GM18873 (cell line): Measurements from ENCODE around the gene OXCT1.
"Not testable (repeated sequence)": the region's sequence is repeated elsewhere in the genome, so short reads cannot be mapped to it uniquely, and the experiment has no call there.

ENCODE experiments used
- ATAC-seq: cut with Tn5 transposase; IDR thresholded peaks from one replicate; pipeline ENCODE4 v1.9.1; 2021; ENCODE audit warnings: mild to moderate bottlenecking, moderate library complexity, moderate number of reproducible peaks; ENCODE audit not compliant: unreplicated experiment, low FRiP score

OXCT1 gene

DNA sequence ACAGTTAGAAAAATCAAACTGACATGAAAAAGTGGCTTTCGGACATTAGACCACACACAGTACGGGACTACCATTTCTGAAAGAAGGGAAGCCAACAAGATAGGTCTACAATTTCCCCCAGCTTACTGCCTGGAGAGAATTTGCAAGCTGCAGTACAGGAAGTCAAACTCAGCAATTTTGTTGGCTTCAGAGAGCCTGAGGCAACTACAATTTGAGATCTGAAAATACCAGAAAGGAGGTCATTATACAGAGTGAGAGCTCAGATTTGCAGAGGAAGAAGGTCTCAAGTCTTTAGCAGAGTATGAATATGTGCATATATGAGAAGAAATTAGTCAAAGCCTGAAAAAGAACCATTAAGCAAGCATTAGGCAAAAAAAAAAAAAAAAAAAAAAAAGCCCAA lies 83.0 kb downstream of the OXCT1 start:
- no peak for ATAC-seq

DNA sequence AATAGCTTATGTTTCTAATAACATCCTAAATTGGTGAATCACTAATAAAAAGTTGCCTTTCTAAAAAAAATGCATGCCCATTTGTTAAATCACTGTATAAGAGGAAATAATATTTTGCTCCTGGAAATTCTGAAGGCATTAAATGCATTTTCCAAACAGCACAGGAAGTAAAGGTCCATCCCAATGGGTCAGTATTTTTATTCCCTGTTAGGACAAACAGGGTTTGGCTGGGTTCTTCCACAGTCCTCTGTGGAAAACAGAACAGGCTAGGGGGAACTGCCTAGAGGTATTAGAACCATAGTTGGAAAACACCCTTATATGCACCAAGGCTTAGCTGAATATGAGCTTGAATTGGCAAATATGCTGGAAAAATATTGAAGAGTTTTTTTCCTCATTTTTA lies 85.2 kb downstream of the OXCT1 start:
- ATAC-seq = no peak

DNA sequence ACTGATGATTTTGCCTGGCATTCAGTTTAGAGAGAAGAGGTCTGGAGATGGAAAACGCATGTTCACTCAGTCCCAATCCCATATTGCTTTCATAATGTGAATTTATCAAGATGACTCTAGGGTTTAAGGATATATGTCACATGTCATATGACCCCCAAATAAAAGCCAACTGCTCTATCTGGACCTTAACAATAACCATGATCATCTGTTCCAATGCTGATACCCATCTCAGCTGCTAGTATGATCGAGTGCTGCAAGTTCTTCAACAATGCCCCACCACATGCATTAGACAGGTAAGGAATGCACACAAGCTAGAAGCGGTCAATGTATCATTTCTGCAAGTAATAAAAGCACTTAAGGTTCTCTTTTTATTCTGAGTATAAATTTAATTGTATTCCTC lies 91.8 kb downstream of the OXCT1 start:
- ATAC-seq = no peak

DNA sequence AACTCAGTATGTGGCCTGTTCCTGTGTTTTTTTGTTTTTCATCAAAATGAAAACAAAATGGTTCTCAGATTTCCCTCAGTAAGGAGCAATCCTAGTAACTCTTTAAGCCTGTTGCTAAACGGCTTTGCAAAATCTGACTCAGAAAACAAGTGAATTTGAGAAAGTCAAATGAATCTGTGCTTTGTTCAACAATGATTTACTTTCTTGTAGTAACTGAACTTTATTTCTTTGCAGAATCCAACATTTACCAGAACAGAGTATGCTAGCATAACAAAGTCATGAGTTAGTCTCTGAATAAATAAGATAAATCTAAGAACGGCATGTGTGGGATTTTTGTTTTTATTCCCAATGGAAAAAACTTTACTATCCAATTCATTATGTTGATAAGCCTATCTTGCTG lies 93.8 kb downstream of the OXCT1 start:
- no peak for ATAC-seq

DNA sequence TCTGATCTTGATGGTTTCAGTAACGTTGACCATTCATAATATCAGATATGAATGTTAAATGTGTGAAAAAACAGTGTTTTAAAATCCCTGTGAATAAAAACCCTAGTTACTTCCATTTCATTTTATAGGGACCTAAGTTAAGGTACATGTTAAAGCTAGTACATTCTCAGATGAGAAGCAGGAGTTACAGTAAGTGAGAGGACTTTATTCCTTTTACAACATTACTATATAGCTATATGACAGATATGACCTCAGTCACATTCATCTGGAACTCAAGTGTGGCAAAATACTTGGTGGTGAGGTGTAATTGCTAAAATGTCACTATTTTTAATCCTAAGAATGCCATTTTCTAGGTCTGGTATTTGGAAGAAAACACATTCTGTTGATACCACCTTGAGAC lies 96.4 kb downstream of the OXCT1 start:
- no peak for ATAC-seq

DNA sequence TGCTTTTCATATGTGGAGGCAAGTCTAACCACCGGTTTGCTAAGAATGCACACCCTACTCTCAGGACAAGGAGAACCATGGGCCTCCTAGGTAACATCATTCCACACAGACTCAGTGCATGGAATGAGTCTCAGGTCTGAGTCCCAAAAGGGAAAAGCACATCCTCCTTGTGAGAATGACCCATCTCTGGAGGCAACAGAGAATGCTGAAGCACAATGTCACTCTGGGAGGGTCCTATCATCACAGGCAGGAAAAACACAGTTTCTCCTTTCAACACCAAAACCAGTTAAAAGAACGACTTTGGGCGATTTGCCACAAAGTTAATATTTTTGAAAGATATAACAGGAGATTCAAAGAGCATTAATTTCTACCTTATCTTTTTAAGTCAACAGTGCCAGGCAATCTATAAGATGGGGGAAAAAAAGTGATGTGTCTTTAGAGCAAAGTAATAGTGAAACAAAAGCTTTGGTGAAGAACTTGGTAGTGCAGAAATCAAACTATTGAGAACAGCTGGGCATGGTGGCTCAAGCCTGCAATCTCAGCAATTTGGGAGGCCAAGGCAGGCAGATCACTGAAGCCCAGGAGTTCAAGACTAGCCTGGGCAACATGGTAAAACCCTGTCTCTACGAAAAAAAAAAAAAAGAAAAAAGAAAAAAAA lies 97.3 kb downstream of the OXCT1 start:
- ATAC-seq = no peak

DNA sequence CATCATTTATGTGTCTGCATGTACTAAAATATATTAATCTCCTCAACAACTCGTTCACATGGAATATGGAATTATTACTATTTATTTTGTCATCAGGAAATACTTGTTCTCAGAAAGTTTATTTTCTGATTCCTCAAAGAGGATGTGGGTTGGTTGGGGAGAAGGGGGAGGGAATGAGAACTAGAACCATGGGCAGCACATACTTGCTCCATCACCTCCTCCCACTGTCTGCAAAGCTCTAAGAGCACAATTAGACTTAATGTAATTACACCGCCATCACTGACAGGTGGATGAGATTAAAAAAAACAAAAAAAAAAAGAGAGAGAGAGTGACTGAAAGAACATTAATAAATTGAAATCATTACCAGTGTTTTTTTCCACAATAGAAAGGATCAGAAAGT lies 98.2 kb downstream of the OXCT1 start:
- no peak for ATAC-seq

DNA sequence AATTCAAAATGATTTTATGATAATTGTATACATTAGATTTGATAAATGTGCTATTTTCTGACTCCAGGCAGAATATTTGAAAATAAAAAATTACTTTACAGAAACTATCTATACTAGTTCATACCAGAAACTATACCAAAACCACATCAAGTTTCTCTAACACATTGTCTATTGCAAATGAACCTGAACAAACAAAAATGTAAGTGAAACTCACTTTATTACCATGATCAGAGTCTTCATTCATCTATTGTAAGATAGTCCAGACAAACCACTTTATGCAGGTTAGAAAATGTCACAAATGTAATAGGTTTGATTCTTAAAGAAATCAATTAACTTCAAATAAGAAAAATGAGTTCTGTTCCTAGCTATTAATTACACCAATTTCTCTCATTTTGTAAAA lies 99.4 kb downstream of the OXCT1 start:
- ATAC-seq = peak; percentile 83

DNA sequence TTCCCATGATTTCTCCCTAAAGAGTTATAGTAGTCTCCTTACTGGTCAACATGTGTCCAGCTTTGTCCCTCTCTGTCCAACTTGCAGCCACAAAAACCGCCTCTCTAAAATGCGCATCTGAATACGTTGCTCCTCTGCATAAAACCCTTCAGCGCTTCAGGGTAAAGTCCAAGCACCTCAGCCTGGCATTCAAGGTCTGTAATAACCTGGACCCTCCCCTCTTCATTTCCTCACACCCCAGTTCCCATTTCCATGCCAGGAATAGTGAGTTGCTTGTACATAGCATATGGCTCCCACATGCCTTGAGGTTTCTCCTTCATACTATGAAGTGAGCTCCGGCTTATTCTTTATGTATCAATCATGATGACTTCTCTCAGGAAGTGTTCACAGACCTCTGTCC lies 101.5 kb downstream of the OXCT1 start:
- no peak for ATAC-seq

DNA sequence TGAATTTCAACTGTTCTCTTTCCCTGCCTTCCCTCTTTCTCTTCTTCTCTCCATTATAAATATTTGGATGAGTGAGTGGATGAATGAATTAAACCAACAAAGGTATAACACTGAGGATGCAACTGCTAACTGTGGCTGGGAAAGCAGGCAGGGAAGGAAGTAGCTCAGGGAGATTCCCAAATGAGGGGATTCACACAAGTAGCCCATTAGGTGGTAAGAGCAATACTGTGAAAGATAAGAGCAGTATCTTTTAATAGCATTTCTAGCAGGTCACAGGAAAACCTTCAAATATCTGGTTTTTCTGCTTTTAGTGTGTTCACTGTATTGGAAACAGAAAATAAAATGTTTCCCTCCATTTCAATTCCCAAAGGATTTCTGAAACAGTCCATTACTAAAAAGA lies 105.6 kb downstream of the OXCT1 start:
- no peak for ATAC-seq

DNA sequence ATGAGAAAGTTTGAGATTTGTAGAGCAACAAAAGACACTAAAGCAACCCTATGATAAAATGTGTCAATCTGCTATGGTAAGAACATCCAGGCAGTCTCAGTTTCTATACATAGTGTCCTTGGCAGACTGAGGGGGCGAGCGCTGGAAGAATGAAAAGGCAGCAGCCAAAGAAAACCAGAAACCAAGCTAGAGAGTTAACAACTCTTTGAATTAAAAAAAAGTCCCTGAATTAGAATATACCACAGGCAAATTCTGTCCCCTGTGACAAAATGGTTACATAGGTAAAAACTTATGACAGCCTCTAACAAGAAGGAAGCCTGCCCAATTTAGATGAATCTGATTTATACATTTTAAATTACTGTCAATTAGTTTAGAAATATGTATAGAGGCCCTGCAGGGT lies 106.7 kb downstream of the OXCT1 start:
- no peak for ATAC-seq

DNA sequence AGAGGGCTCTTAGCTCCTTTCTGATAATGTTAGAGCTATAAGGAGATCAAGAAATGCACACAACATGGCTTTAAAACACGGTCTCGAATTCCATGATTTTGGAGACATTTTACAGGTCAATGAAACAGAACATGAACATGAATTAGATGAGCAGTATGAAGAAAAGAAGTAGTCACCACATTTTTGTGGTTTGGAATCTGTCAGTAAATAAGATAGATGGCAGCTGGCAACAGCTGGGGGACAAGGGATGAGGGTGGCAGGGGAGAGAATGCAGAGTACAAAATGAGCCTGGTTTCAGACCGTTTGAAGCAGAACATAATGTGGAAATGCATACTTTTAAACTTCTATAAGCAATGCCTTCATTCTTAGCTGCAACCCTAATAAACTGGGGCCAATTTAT lies 107.1 kb downstream of the OXCT1 start:
- no peak for ATAC-seq

DNA sequence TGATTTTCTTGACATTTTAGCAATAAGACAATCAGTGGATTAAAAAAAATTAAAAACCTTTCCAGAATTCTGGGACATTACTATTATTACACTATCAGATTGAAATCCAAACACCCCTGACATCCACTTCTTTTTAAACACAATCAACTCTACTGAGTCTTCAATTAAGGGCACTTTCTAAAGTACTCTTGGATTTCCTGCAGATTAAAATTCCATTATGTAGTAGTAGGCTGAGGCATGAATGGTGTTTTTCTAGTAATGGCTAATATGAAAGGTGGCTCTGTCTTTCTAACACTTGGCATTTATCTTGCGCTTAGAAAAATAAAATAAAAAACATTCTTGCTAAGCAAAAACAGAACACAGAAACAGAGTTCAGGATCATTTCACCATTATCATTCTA lies 107.8 kb downstream of the OXCT1 start:
- no peak for ATAC-seq

DNA sequence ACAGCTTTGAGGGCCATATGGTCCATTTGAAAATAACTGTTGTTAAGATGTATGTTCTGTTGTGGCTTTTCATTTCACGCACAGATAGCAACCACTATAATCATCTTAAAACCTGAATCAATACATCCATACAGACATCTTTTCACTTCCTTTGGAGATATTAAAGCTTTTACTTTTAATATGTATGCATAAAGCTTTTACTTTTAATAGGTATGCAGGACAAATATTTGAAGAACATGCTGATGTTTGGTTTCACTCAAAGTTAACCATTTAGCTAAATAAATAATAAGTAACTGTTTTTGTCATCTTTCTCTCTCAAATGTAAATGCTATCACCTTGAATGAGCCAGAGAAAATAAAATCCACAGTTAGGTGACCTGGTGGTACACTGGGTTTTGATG lies 108.6 kb downstream of the OXCT1 start:
- no peak for ATAC-seq

DNA sequence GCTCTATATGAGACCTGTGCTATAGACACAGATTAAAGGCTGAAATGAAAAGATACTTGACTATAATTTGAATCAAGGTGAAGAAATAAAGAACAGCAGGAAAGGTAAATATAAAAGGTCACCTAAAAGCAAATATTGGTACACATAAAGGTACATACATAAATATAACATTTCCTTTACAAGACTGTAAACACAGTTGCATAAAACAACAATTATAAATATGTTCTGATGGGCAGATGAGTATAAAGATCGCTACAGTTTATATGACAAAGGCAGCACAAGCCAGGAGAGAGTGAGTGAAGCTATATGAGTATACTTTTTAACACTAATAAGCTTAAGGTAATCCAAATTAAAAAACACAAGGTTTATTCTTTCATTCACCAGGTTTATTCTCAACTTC lies 114.5 kb downstream of the OXCT1 start:
- ATAC-seq = no peak

DNA sequence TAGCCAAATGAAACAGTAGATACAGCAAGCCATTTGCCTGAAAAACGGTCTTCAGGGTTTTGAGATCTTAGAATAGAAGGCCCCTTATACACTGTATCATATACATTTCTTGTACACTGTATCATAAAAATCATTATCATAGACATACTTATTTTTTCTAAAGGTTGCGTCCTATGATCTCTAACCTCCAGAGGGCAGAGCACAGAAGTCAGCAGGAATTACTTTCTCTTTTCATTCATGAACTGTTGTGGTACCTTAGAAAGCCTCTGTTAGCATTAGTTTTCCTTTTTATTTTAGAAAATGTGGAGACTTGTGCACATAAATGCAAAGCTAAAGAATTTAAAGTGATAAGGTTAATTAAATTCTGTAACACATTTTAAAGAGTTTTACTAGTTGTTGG lies 115.4 kb downstream of the OXCT1 start:
- ATAC-seq = no peak

DNA sequence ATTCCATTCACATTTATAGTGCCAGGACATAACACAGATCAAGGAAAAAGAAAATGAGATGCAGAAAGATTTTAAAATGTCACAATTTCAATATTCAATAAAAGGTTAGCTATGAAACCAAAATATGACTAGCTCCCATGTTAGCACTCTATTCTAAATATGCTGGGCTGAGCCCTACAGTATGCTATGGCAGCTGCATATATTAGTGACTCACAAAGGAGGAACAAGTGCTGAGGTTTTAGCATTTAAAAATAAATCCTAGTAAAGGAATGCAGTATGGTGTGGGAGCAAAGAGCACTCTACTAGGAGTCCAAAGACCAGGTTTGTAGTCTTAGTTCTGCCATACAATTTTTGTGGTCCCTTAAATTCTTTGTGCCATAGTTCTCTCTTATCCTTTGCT lies 118.4 kb downstream of the OXCT1 start:
- ATAC-seq = no peak

DNA sequence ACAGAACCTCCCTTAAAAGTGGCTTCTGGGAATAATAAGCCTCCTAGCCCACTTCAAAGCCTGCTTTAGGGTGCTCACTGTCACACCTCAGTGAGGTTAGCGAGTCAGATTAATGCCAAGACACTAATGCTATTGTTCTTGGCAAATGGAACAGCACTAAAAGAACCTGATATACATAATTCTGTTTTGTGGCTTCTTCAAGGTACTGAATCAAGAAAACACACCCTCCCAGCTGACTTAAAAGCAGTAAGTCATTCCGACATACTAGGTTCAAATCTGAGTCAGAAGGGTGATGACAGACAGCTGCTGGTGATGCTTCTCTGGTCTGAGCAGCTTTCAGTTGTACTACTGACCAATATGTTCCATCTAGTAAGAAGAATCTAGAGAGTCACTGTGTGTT lies 121.6 kb downstream of the OXCT1 start:
- peak; percentile 100 for ATAC-seq

DNA sequence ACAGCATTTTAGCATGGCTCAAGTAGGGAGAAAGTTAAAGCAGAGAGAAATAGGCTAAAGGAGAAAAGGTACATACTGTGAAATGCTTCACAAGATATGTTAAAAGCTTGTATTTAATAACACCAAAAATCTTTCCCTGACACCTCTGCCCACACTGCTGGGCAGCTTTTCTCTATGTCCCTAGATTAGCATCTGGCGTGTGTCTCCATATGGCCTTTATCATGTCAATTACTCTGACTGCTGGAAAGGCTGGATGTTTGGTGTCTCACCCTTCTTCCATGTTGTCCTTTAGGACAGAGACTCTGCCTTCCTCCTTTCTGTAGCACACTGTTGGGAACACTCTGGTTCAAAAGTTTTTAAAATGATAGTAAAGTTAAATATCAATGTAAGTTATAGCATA lies 122.5 kb downstream of the OXCT1 start:
- no peak for ATAC-seq

DNA sequence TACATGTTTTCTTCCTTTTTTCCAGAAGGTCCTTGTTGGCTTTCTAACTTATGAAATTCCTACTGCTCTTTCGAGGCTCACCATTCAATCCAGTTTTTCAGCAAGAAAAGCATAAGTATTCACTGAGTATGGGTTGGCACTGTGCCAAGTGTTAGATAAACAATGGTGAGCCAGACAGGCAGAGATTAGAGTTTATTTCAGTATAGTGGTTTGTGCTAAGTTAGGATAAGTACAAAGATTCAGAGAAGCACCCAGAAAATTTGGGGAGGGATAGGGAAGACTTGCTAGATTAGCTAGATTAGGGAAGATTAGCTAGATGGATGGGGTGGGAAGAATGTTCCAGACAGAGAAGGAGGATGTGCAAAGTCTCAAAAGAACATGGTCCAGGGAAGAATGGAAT lies 122.9 kb downstream of the OXCT1 start:
- no peak for ATAC-seq

DNA sequence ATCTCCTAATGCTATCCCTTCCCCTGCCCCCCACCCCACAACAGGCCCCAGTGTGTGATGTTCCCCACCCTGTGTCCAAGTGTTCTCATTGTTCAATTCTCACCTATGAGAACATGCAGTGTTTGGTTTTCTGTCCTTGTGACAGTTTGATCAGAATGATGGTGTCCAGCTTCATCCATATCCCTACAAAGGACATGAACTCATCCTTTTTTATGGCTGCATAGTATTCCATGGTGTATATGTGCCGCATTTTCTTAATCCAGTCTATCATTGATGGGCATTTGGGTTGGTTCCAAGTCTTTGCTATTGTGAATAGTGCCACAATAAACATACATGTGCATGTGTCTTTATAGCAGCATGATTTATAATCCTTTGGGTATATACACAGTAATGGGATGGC lies 127.6 kb downstream of the OXCT1 start:
- ATAC-seq = not testable (repeated sequence)

DNA sequence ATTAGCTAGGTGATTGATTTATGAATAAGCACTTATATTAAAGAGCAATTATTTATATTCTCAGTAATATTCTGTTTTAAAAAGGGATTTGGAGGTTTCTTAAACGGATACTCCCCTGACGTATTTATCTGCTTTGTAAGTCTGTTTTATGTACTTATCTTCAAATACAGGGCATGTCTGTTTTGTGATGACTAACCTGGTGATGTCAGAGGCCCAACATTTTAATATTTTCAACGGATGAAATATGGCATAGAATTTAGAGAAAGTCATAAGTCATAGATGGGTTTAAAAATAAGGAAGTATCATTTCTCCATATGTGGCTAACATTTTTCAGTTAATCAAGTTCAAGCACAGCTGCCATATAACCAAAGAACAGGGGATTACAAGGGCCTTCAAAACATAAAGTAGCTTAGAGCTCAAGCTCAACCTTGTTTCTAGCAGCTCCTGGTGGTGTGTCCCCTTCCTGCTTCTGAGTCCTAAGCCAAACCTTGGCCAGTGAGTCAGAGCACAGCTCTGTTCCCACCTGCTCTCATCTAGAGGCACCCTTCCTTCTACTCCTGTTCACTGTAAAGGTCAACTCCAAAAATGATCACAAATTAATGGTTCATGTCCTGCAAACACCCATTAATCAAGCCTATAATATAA lies 131.4 kb downstream of the OXCT1 start:
- ATAC-seq = no peak

DNA sequence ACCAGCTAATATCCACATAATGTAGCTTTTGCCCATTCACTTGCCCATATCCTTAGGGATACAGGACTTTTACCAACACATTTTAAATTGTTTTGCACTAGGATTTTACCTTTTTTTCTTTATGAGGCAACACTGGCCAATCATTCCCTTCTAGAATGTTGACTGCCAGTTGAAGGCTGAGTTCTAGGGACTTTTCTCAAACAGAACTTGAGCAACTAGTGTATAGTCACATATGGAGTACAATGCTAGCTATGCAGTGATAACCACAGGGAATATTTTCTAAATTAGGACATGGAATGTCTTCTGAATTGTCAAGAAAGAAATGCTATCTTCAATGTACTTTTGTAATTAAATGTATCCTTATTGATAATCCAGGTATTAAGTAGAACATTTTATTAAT lies 133.6 kb downstream of the OXCT1 start:
- ATAC-seq = no peak
